ENCODE measurements around the gene RPN2. TPM values are rescaled to one million over a fixed set of nuclear protein-coding genes. Genes with fewer than 3 reads are reported as not detected.

RPN2 gene
- total RNA-seq, 1 experiment from 2014 or later, result 257 TPM

DNA sequence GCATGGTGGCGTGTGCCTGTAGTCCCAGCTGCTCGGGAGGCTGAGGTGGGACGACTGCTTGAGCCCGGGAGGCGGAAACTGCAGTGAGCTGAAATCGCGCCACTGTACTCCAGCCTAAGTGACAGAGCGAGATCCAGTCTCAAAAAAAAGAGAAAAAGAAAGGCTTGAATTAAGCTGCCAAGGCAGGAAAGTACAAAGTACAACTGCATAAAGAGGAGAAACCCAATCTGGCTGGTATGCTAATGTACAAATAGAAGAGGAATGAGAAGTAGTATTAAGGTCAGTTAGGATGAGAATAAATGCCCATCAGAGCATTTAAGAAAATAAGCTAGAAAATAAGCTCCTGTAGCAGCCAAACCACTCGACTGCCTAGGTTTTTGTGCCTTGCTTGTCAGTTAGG, 23.1 kb upstream of the RPN2 start:
- H3F3A ChIP-seq (ENCODE audit: low read length, unreplicated experiment), result no peaks in the 10 kb centered on the region
- no peaks in the 10 kb centered on the region for H3K79me2 ChIP-seq (ENCODE audit: low read length)
- DNase-seq (no peak), ATAC-seq (no peak)
- no peak overlapping the region for H2AFZ ChIP-seq (ENCODE audit: low read length)
- BruUV-seq (replicated peaks), result no TSS peak
- H3K9me3 ChIP-seq (ENCODE audit: low read length), result no peaks in the 10 kb centered on the region
- H3K36me3 ChIP-seq (ENCODE audit: low read depth, low read length), result no peaks in the 10 kb centered on the region
- no peak overlapping the region for H3K4me2 ChIP-seq (ENCODE audit: low read length)
- no peak overlapping the region for H3K27ac ChIP-seq (ENCODE audit: low read length)
- intact Hi-C loops (cut with micrococcal nuclease), result no loop called here
- TF ChIP-seq EZH2phosphoT487 (IDR thresholded peaks at IDR 0.05; ENCODE audit: borderline replicate concordance, low read length) (no peak), EZH2 (IDR thresholded peaks at IDR 0.05; ENCODE audit: low read length, unreplicated experiment) (no peak)
- TF ChIP-seq, protein P1, sequence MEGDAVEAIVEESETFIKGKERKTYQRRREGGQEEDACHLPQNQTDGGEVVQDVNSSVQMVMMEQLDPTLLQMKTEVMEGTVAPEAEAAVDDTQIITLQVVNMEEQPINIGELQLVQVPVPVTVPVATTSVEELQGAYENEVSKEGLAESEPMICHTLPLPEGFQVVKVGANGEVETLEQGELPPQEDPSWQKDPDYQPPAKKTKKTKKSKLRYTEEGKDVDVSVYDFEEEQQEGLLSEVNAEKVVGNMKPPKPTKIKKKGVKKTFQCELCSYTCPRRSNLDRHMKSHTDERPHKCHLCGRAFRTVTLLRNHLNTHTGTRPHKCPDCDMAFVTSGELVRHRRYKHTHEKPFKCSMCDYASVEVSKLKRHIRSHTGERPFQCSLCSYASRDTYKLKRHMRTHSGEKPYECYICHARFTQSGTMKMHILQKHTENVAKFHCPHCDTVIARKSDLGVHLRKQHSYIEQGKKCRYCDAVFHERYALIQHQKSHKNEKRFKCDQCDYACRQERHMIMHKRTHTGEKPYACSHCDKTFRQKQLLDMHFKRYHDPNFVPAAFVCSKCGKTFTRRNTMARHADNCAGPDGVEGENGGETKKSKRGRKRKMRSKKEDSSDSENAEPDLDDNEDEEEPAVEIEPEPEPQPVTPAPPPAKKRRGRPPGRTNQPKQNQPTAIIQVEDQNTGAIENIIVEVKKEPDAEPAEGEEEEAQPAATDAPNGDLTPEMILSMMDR (conservative IDR thresholded peaks at IDR 0.05; ENCODE audit: low read depth, low read length), result no peak
- no peak overlapping the region for H3K9ac ChIP-seq (ENCODE audit: low read length)
- no peak overlapping the region for H3K4me3 ChIP-seq (ENCODE audit: low read length)
- ChIA-PET POLR2A (ENCODE audit: unreplicated experiment) (no interaction called here), CTCF (no interaction called here)
- no peaks in the 10 kb centered on the region for H4K20me1 ChIP-seq (ENCODE audit: low read length)
- H3K4me1 ChIP-seq (ENCODE audit: insufficient read depth, low read length), result no peaks in the 10 kb centered on the region
- no peaks in the 10 kb centered on the region for H3K27me3 ChIP-seq (ENCODE audit: low read length)
- H3K9me2 ChIP-seq (replicated peaks; ENCODE audit: low read length), result no peaks in the 10 kb centered on the region

DNA sequence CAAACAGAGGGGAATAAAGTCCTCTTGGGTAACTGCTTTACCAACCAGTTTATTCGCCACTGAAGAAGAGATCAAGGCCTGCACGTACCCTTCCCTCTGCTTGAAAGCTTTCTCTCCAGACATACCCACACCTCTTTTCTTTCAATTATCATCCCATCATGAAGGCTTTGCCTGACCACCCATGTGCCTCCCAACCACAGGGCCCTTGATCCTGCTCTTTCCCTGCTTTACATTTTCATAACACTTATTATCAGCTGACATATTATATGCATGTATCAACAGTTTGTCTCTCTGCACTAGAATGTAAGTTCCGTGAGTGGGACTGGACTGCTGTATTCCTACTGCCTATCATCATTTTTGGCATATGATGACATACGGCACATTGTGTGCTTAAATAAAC, 20.9 kb upstream of the RPN2 start:
- Histone ChIP-seq H3K27ac (ENCODE audit: low read length) (no peak overlapping the region), H3K9me2 (replicated peaks; ENCODE audit: low read length) (no peaks in the 10 kb centered on the region), H3K9me3 (ENCODE audit: low read length) (no peaks in the 10 kb centered on the region), H3K36me3 (ENCODE audit: low read depth, low read length) (no peaks in the 10 kb centered on the region), H3K4me3 (ENCODE audit: low read length) (no peak overlapping the region), H3K27me3 (ENCODE audit: low read length) (no peaks in the 10 kb centered on the region), H3K79me2 (ENCODE audit: low read length) (no peaks in the 10 kb centered on the region), H3K4me1 (ENCODE audit: insufficient read depth, low read length) (no peaks in the 10 kb centered on the region), H3K4me2 (ENCODE audit: low read length) (no peak overlapping the region), H2AFZ (ENCODE audit: low read length) (no peak overlapping the region), H4K20me1 (ENCODE audit: low read length) (no peaks in the 10 kb centered on the region), H3F3A (ENCODE audit: low read length, unreplicated experiment) (no peaks in the 10 kb centered on the region), H3K9ac (ENCODE audit: low read length) (no peak overlapping the region)
- intact Hi-C loops (cut with micrococcal nuclease), result no loop called here
- ATAC-seq, result no peak
- ChIA-PET POLR2A (ENCODE audit: unreplicated experiment) (no interaction called here), CTCF (no interaction called here)
- DNase-seq, result no peak
- BruUV-seq (replicated peaks), result no TSS peak
- TF ChIP-seq EZH2 (IDR thresholded peaks at IDR 0.05; ENCODE audit: low read length, unreplicated experiment), result no peak
- TF ChIP-seq EZH2phosphoT487 (IDR thresholded peaks at IDR 0.05; ENCODE audit: borderline replicate concordance, low read length), result no peak
- TF ChIP-seq, protein P1 (conservative IDR thresholded peaks at IDR 0.05; ENCODE audit: low read depth, low read length), result no peak

DNA sequence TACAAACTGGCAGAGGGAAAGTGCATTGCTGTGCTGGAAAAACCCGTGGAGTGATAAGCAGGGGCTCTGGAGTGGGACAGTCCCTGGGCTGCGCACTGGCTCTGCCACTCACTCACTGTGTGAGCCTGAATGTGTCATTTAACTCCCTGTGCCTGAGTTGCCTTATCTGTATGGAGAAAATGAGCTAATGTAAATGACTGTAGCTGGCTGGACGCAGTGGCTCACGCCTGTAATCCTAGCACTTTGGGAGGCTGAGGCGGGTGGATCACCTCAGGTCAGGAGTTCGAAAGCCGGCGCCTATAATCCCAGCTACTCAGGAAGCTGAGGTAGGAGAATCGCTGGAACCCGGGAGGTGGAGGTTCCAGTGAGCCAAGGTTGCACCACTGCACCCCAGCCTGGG, 18.4 kb upstream of the RPN2 start:
- H3F3A ChIP-seq (ENCODE audit: low read length, unreplicated experiment), result no peaks in the 10 kb centered on the region
- no peaks in the 10 kb centered on the region for H3K79me2 ChIP-seq (ENCODE audit: low read length)
- no peak overlapping the region for H2AFZ ChIP-seq (ENCODE audit: low read length)
- intact Hi-C loops (cut with micrococcal nuclease), result no loop called here
- BruUV-seq (replicated peaks), result no TSS peak
- no peaks in the 10 kb centered on the region for H3K9me2 ChIP-seq (replicated peaks; ENCODE audit: low read length)
- ChIA-PET POLR2A (ENCODE audit: unreplicated experiment) (no interaction called here), CTCF (no interaction called here)
- no peaks in the 10 kb centered on the region for H3K36me3 ChIP-seq (ENCODE audit: low read depth, low read length)
- H3K4me1 ChIP-seq (ENCODE audit: insufficient read depth, low read length), result no peaks in the 10 kb centered on the region
- DNase-seq, result no peak
- H3K4me2 ChIP-seq (ENCODE audit: low read length), result no peak overlapping the region
- H3K27ac ChIP-seq (ENCODE audit: low read length), result no peak overlapping the region
- H3K27me3 ChIP-seq (ENCODE audit: low read length), result no peaks in the 10 kb centered on the region; the same call in 1 of the 2 replicates
- ATAC-seq, result no peak
- no peak overlapping the region for H3K4me3 ChIP-seq (ENCODE audit: low read length)
- no peaks in the 10 kb centered on the region for H4K20me1 ChIP-seq (ENCODE audit: low read length)
- no peak overlapping the region for H3K9ac ChIP-seq (ENCODE audit: low read length)
- TF ChIP-seq EZH2 (IDR thresholded peaks at IDR 0.05; ENCODE audit: low read length, unreplicated experiment), result no peak
- TF ChIP-seq, protein P1 (conservative IDR thresholded peaks at IDR 0.05; ENCODE audit: low read depth, low read length), result no peak
- TF ChIP-seq EZH2phosphoT487 (IDR thresholded peaks at IDR 0.05; ENCODE audit: borderline replicate concordance, low read length), result no peak
- H3K9me3 ChIP-seq (ENCODE audit: low read length), result no peaks in the 10 kb centered on the region

Data from PC-3 (cell line).